ENCODE results near the gene HSPA8.
"Not testable (repeated sequence)": the region's sequence is repeated elsewhere in the genome, so short reads cannot be mapped to it uniquely, and the experiment has no call there.

Gene HSPA8

GRCh38 chr11:123082977-123083376 is 21.0 kb upstream of the HSPA8 start:
- no peak for DNase-seq

DNA sequence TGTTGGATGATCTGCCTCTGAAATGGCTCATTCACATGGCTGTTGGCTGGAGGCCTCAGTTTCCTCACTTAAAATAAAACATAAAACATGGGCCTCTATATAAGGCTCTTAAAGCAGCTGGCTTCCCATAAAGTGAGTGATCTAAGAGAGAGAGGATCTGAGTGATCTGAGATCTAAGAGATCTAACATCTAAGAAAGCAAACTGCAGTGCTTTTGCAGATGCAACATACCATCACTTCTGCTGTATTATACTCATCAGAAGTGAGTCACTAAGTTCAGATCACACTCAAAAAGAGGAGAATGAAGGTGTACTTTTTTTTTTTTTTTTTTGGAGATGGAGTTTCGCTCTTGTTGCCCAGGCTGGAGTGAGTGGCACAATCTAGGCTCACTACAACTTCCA is 18.1 kb upstream of the HSPA8 start:
- DNase-seq: no peak

GRCh38 chr11:123076484-123076883 is 14.5 kb upstream of the HSPA8 start:
- no peak for DNase-seq

DNA sequence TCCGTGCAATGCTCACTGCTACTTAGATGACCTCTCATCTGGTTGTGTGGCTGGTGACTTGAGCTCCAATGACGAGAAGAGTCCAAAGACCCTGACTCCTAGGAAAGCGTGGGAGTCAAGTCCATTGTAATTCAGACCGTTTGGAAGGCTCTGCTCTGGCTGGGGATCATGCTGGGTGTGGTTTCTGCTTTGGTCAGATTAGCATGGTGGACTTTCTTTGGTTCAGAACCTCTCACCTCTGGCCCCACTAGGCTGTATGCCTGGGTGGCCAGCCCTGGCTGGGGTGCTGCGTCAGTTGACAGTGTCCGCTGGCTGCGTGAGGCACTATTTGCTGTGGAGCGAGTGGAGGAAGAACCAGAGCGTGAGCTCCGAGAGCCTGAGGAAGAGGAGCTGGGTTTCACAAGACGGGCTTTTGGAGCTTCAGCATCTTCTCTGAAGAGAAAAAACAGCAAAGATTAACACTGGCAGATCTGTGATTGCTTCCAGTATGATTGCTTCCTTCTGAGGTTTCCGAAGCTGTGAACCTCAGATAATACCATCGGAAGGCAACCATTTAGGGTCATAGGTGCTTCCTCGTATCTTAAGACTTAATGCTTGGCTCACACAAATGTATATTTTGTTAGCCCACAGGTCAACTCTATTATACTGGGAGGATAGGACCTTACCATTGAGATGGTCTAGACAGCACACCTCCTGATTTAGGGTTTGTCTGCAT is 11.6 kb upstream of the HSPA8 start:
- no peak for DNase-seq

DNA sequence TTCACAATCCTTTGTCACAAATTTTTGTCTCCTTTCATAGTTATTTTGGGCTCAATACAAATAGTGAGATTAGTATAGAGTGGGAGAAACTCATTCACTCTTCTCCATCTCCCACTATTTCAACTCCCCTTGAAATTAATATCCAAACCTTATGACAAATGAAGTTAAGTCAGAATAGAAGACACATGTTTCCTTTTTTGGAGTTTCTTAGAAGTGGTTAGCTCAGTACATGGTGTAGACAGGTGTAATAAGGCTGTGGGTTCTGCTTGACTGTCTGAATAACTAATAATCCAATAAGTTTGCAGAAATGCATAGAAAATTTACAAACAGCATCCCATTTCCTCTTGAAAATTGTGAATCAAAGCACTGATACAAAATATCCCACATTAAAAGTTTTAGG is 10.8 kb upstream of the HSPA8 start:
- DNase-seq: no peak

DNA sequence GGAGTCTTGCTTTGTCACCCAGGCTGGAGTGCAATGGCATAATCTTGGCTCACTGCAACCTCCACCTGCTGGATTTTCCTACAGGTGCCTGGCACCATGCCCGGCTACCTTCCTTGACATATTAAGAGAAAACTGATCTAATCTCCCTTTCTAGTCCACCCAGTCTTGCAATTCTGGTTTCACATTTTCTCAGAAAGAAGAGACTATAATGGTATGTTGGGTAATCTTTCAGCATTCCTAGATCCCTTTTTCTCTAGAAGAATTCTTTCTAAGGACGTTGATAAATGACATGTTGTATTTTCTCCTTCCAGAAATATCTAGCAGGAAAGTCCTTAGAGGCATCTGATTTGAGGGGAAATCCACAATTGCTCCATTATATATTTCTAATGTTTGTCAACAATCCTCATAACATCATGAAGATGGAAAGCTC is 10.4 kb upstream of the HSPA8 start:
- DNase-seq: no peak

- no peak for DNase-seq
Measured at GRCh38 chr11:123069908-123070821, 8.2 kb upstream of the HSPA8 start.

DNA sequence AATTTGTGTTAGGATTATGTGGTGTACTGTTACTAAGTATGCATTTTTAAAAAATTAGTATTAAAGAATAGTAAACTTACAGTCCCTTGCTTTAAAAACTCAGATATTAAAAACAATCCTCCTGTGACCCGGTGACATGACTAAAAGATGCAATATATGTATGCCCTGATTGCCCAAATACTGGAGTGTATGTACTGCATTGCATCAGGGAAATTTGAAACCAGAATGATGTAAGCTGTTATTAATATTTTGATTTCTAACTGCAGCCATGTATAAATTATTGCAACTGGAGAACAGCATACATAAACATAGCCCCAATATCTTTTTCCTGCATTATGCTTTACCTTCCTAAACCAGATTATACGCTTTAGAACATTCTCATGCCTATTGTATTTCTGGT is 3.7 kb upstream of the HSPA8 start:
- DNase-seq: no peak

DNA sequence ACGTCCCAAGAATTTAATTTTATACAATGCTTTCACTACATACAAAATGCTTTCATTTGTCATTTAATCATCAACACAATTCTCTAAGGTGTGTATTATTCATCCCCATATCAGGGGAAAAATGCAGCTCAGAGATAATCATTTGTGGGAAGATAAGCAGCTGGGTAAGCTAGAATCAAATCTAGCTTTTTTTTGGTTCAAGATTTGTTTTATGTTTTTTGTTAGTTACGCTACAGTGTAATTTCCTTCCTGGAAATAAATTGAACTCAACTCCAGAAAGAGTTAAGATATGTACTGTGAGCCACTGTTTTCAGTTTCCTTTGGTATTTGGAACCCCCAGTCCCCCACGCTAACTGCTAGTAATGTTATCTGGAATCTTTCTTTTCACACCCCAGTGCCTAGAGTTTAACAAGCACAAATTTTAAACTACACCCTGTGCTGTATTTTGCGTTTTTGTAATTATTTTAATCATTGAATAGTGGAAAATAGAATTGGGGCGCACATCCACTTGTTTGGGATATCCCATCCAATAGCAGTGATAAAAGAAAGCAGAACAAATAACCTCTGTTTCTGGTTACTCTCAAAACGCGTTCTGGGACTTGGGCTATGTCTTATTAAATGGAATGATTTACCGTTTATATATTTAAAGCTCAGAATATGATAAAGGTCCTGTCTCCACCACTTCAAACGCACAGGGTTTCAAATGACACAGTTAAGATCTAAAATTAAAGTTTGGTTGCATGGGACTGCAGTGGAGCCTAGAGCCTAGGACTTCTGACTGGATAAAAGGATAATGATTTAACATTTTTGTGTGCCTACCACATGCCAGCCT is 2.1 kb upstream of the HSPA8 start:
- peak; percentile 38 for DNase-seq

DNA sequence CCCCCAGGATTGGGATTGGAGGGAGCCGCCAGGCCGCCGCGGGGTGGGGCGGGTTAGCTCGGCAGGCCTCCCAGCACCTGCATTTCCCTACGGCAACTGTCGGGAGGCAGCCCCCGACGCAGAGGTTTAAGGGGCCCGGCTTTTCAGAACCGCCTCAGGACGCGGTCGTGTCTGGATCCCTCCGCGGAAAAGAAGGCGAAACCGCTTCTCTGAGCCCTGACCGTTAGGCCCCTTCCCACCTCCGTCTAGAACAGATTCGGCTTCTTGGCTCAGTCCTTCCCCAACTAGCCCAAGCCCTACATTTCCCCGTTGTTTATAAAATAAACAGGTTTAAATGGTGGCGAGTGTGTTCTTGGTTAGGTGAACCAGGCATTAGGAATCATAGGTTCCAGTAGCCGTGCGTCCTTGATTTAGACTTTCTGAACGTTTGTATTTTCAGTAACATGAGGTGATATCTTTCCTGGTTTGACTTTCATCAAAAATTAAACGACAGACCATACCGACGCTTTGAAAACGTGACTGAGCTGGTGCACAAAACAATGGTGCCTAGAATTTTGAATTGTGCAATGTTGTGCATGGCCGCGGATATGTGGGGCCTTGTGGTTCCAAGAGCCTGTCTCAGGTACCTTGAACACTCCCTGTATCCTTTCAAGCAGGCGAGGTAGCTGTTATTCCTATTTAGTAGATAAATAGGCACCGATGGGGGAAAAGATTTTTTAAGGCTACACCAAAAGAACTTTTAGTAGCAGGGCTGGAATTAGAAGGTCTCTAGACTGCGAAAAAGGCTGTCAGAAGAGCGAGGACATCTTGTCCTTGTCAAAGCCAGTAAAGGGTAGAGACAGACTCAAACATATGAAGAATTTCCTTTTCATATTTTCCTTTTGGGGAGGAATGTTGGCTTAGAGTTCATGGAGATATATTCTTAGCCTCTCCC is 1.2 kb upstream of the HSPA8 start:
- DNase-seq: peak; percentile 85

GRCh38 chr11:123062158-123062891 is 389 bp upstream of the HSPA8 start:
- DNase-seq: peak; percentile 97

DNA sequence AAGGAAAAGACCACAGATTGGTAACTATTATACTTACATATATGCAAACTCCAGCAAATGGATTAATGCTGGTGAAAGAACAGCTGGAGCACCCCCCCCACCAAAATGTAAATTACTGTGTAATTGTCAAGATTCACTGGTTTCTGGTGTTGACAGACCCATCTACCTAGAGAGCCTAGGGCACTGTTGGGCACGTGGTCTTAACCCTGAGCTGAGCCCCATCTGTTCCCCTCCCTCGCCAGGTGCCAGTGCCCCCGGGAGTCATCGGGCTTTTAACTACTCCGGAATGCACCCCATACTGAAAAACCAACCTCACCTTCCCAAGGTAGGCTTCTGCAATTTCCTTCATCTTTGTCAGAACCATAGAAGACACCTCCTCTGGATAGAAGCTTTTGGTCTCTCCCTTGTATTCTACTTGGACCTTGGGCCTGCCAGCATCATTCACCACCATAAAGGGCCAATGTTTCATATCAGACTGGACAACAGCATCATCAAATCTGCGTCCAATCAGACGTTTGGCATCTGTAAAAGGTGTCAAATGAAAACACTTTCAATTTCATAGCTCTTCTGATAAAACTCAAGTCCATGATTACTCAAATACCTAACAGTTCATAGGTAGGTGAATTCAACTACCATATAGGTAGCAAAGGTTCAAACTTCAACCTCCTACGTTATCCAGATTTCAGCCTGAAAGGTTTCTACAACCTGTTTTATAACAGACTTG is 1.5 kb downstream of the HSPA8 start:
- no peak for DNase-seq

DNA sequence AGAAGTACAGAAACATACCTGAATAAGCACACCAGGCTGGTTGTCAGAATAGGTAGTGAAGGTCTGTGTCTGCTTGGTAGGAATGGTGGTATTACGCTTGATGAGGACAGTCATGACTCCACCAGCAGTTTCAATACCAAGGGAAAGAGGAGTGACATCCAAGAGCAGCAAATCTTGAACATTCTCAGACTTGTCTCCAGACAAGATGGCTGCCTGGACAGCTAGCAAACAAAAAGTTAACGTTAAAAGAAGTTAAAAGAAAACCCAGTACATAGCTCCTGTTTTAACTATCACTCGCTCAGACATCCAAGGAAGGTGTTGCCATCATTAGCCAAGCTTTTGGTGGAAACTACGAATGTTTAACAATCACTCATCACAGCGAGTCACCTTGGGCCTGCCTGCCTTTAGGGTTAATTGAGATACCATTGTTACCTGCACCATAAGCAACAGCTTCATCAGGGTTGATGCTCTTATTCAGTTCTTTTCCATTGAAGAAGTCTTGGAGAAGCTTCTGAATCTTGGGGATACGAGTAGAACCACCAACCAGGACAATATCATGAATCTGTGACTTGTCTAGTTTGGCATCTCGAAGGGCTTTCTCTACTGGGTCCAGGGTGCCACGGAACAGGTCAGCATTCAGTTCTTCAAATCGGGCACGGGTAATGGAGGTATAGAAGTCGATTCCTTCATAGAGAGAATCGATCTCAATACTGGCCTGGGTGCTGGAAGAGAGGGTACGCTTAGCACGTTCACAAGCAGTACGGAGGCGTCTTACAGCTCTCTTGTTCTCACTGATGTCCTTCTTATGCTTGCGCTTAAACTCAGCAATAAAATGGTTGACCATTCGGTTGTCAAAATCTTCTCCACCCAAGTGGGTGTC is 2.7 kb downstream of the HSPA8 start:
- not testable (repeated sequence) for DNase-seq

DNA sequence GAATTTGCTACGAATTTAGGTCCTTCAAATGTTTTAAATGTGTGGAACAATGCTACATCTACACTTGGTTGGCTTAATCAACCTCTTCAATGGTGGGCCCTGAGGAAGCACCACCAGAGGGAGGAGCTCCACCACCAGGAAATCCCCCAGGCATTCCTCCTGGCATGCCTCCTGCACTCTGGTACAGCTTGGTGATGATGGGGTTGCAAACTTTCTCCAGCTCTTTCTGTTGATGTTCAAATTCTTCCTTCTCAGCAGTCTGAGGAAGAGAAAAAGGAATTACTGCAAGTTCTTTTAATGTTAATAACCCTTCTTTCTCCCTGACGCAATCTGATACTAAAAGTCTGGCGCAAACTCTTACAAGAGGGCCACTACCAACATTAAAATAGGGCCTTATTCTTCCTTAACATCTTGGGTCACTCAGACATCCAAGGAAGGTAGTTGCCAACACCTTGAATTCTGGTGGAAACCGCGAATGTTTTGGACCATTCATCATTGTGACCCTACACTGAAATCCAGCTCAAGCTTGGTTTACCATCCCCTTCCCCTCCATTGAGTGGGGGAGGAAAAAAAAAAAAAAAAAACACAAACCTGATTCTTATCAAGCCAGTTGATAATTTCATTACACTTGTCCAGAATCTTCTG is 4.2 kb downstream of the HSPA8 start:
- DNase-seq: no peak

- DNase-seq: no peak
Measured at GRCh38 chr11:123056835-123057491, 5.0 kb downstream of the HSPA8 start.

- no peak for DNase-seq
Measured at GRCh38 chr11:123055191-123055901, 6.6 kb downstream of the HSPA8 start.
